WTC11 (cell line): ENCODE measurements around the gene ACP4. TPM values are rescaled to one million over a fixed set of nuclear protein-coding genes. Genes with fewer than 3 reads are reported as not detected.

Source experiments
- GABPB1 ChIP-seq: sonication (generic); formaldehyde crosslinking; IDR thresholded peaks from 2 replicates; pipeline ENCODE4 v1.8.1; 2023; ENCODE audit warnings: mild to moderate bottlenecking, missing genetic modification reagents
- MXD4 ChIP-seq: fragments of 250-450 bp; sonication (Bioruptor Pico); IDR thresholded peaks from 2 replicates; pipeline ENCODE4 v1.8.0; 2021; ENCODE audit warnings: mild to moderate bottlenecking, moderate library complexity, borderline replicate concordance
- MYBL2 ChIP-seq: sonication (generic); formaldehyde crosslinking; IDR thresholded peaks from 2 replicates; pipeline ENCODE4 v1.8.1; 2023; ENCODE audit warnings: mild to moderate bottlenecking, moderate library complexity, missing genetic modification reagents
- NFATC4 ChIP-seq: fragments of 250-450 bp; sonication (Bioruptor Pico); IDR thresholded peaks from 2 replicates; pipeline ENCODE4 v1.9.0; 2021; ENCODE audit warnings: mild to moderate bottlenecking
- TEAD1 ChIP-seq: sonication (generic); formaldehyde crosslinking; IDR thresholded peaks from 2 replicates; pipeline ENCODE4 v1.8.0; 2022; ENCODE audit warnings: mild to moderate bottlenecking, missing genetic modification reagents
- TEAD4 ChIP-seq: sonication (generic); formaldehyde crosslinking; IDR thresholded peaks from 2 replicates; pipeline ENCODE4 v1.8.0; 2022; ENCODE audit warnings: mild to moderate bottlenecking, missing genetic modification reagents
- total RNA-seq: library from RNA; stranded (reverse); gene quantifications from 3 replicates; pipeline ENCODE4 v1.2.3, GENCODE V29; 2021
- TF ChIP-seq, protein P1 (sequence below): sonication (generic); formaldehyde crosslinking; IDR thresholded peaks from 2 replicates; pipeline ENCODE4 v1.8.0; 2023; ENCODE audit warnings: missing genetic modification reagents, mild to moderate bottlenecking, borderline replicate concordance
- TF ChIP-seq, protein P2 (sequence below): sonication (generic); formaldehyde crosslinking; IDR thresholded peaks from 2 replicates; pipeline ENCODE4 v1.8.0; 2022; ENCODE audit warnings: missing genetic modification reagents
- TF ChIP-seq, protein P3 (sequence below): sonication (generic); formaldehyde crosslinking; IDR thresholded peaks from 2 replicates; pipeline ENCODE4 v1.8.1; 2022; ENCODE audit warnings: missing genetic modification reagents, borderline replicate concordance
- TF ChIP-seq, protein P4 (sequence below): sonication (generic); formaldehyde crosslinking; IDR thresholded peaks from 2 replicates; pipeline ENCODE4 v1.8.0; 2022; ENCODE audit warnings: mild to moderate bottlenecking, missing genetic modification reagents
- TF ChIP-seq, protein P5 (sequence below): sonication (generic); formaldehyde crosslinking; IDR thresholded peaks from 2 replicates; pipeline ENCODE4 v1.8.0; 2022; ENCODE audit warnings: mild to moderate bottlenecking, missing genetic modification reagents
- TF ChIP-seq, protein P6 (sequence below): fragments of 250-450 bp; sonication (Bioruptor Pico); IDR thresholded peaks from 2 replicates; pipeline ENCODE4 v1.9.0; 2021; ENCODE audit warnings: mild to moderate bottlenecking

ACP4 gene
- total RNA-seq, 1 experiment from 2014 or later, result not detected

DNA sequence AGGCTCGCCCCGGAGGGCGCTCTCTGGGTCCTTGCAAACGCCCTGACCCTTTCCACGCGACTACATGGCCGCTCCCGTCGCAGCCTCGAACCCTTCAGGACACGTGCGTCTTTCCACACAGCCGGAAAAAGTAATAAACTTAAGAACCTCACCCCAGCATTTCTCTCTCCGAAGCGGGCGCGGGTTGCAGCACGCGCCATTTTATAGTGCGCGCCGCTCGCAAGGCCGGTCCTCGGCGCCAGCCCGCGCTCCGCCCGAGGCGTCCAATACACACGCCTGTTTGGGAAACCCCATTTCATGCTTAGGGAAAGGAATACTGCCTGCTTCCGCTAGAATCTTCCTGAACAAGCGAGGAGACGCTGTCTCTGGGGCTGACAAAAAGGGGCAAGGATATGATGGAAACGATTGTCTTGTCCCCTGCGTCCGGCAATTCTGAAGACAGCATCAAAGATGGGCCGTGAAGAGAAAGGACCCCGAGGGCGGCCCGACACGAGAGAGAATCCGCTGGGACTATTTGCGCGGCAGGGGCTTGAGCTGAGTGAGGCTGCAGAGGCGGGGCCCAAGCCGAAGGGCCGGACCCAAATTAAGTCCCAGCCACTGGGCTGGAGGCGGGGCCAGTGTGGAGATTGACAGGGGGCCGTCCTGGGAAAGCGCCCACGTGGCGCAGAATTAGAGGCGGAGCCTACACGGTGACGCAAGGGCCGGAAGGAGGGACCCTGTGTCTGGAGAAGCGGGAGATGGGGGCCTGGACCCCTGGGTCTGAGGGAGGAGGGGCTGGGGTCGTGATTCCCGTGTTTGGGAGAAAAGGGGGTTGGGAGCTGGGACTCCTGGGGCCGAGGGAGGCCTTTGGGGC lies 14.4 kb downstream of the ACP4 start (continued):
- TF ChIP-seq, protein P1, sequence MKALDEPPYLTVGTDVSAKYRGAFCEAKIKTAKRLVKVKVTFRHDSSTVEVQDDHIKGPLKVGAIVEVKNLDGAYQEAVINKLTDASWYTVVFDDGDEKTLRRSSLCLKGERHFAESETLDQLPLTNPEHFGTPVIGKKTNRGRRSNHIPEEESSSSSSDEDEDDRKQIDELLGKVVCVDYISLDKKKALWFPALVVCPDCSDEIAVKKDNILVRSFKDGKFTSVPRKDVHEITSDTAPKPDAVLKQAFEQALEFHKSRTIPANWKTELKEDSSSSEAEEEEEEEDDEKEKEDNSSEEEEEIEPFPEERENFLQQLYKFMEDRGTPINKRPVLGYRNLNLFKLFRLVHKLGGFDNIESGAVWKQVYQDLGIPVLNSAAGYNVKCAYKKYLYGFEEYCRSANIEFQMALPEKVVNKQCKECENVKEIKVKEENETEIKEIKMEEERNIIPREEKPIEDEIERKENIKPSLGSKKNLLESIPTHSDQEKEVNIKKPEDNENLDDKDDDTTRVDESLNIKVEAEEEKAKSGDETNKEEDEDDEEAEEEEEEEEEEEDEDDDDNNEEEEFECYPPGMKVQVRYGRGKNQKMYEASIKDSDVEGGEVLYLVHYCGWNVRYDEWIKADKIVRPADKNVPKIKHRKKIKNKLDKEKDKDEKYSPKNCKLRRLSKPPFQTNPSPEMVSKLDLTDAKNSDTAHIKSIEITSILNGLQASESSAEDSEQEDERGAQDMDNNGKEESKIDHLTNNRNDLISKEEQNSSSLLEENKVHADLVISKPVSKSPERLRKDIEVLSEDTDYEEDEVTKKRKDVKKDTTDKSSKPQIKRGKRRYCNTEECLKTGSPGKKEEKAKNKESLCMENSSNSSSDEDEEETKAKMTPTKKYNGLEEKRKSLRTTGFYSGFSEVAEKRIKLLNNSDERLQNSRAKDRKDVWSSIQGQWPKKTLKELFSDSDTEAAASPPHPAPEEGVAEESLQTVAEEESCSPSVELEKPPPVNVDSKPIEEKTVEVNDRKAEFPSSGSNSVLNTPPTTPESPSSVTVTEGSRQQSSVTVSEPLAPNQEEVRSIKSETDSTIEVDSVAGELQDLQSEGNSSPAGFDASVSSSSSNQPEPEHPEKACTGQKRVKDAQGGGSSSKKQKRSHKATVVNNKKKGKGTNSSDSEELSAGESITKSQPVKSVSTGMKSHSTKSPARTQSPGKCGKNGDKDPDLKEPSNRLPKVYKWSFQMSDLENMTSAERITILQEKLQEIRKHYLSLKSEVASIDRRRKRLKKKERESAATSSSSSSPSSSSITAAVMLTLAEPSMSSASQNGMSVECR (CRISPR knock-in tag), result peak; percentile 84; the same call in 1 of the 2 replicates
- TF ChIP-seq, protein P2, sequence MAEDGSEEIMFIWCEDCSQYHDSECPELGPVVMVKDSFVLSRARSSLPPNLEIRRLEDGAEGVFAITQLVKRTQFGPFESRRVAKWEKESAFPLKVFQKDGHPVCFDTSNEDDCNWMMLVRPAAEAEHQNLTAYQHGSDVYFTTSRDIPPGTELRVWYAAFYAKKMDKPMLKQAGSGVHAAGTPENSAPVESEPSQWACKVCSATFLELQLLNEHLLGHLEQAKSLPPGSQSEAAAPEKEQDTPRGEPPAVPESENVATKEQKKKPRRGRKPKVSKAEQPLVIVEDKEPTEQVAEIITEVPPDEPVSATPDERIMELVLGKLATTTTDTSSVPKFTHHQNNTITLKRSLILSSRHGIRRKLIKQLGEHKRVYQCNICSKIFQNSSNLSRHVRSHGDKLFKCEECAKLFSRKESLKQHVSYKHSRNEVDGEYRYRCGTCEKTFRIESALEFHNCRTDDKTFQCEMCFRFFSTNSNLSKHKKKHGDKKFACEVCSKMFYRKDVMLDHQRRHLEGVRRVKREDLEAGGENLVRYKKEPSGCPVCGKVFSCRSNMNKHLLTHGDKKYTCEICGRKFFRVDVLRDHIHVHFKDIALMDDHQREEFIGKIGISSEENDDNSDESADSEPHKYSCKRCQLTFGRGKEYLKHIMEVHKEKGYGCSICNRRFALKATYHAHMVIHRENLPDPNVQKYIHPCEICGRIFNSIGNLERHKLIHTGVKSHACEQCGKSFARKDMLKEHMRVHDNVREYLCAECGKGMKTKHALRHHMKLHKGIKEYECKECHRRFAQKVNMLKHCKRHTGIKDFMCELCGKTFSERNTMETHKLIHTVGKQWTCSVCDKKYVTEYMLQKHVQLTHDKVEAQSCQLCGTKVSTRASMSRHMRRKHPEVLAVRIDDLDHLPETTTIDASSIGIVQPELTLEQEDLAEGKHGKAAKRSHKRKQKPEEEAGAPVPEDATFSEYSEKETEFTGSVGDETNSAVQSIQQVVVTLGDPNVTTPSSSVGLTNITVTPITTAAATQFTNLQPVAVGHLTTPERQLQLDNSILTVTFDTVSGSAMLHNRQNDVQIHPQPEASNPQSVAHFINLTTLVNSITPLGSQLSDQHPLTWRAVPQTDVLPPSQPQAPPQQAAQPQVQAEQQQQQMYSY (CRISPR knock-in tag), result no peak
- TF ChIP-seq, protein P3, sequence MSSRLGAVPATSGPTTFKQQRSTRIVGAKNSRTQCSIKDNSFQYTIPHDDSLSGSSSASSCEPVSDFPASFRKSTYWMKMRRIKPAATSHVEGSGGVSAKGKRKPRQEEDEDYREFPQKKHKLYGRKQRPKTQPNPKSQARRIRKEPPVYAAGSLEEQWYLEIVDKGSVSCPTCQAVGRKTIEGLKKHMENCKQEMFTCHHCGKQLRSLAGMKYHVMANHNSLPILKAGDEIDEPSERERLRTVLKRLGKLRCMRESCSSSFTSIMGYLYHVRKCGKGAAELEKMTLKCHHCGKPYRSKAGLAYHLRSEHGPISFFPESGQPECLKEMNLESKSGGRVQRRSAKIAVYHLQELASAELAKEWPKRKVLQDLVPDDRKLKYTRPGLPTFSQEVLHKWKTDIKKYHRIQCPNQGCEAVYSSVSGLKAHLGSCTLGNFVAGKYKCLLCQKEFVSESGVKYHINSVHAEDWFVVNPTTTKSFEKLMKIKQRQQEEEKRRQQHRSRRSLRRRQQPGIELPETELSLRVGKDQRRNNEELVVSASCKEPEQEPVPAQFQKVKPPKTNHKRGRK (CRISPR knock-in tag), result no peak
- TF ChIP-seq NFATC4 (CRISPR knock-in tag), result peak; percentile 84
- no peak for TF ChIP-seq MXD4 (CRISPR knock-in tag)
- TF ChIP-seq, protein P4, sequence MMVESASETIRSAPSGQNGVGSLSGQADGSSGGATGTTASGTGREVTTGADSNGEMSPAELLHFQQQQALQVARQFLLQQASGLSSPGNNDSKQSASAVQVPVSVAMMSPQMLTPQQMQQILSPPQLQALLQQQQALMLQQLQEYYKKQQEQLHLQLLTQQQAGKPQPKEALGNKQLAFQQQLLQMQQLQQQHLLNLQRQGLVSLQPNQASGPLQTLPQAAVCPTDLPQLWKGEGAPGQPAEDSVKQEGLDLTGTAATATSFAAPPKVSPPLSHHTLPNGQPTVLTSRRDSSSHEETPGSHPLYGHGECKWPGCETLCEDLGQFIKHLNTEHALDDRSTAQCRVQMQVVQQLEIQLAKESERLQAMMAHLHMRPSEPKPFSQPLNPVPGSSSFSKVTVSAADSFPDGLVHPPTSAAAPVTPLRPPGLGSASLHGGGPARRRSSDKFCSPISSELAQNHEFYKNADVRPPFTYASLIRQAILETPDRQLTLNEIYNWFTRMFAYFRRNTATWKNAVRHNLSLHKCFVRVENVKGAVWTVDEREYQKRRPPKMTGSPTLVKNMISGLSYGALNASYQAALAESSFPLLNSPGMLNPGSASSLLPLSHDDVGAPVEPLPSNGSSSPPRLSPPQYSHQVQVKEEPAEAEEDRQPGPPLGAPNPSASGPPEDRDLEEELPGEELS (CRISPR knock-in tag), result peak; percentile 39; the same call in 1 of the 2 replicates
- TF ChIP-seq, protein P5, sequence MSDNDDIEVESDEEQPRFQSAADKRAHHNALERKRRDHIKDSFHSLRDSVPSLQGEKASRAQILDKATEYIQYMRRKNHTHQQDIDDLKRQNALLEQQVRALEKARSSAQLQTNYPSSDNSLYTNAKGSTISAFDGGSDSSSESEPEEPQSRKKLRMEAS (CRISPR knock-in tag), result peak; percentile 80
- peak; percentile 85 for TF ChIP-seq TEAD1 (CRISPR knock-in tag)
- TF ChIP-seq MYBL2 (CRISPR knock-in tag), result no peak
- peak; percentile 74 for TF ChIP-seq GABPB1 (CRISPR knock-in tag)
- TF ChIP-seq, protein P6, sequence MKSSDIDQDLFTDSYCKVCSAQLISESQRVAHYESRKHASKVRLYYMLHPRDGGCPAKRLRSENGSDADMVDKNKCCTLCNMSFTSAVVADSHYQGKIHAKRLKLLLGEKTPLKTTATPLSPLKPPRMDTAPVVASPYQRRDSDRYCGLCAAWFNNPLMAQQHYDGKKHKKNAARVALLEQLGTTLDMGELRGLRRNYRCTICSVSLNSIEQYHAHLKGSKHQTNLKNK (CRISPR knock-in tag), result no peak
- peak; percentile 45; the same call in 1 of the 2 replicates for TF ChIP-seq TEAD4 (CRISPR knock-in tag)
